ENCODE measurements around the gene ACADM. TPM values are rescaled to one million over a fixed set of nuclear protein-coding genes. Genes with fewer than 3 reads are reported as not detected.
"Not testable (repeated sequence)": the region's sequence is repeated elsewhere in the genome, so short reads cannot be mapped to it uniquely, and the experiment has no call there.

Gene ACADM
- total RNA-seq, 3 donors from 2014 or later (not counting 1 experiment from before 2014, with no cell fraction given): 15.2 to 20.9 (median 17.7) TPM

DNA sequence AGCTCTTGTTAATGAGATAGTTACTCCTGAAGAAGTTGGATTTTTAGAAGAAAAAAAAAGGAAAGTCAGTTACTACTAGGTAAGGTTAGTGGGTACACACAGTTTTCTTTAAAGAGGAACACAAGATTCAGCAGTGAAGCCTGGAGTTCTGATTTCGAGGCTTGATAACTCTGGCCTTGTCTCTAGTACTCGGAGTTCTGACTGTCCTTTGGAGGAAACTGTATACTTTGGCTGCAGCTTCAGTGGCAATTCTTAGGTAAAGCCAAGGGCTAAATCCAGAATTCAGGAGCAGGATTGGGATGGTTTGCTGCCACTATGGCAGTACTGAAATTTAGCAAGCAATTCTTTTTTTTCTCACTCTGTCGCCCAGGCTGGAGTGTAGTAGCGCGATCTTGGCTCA is 9.2 kb downstream of the ACADM start:
- intact Hi-C loops (cut with micrococcal nuclease): no loop called here
- Histone ChIP-seq H3K4me3 (ENCODE audit: low read length) (no peak overlapping the region), H3K9me3 (ENCODE audit: control insufficient read depth, insufficient read depth, low read length) (no peaks in the 10 kb centered on the region), H3K27me3 (ENCODE audit: control insufficient read depth, insufficient read depth, low read length) (no peaks in the 10 kb centered on the region), H3K36me3 (ENCODE audit: control insufficient read depth, insufficient read depth, low read length) (peaks cover 33% of the 10 kb centered on the region), H3K27ac (ENCODE audit: low read length) (no peak overlapping the region), H3K4me1 (ENCODE audit: control insufficient read depth, insufficient read depth, low read length) (no peaks in the 10 kb centered on the region)
- H3K9me3 Mint-ChIP-seq: no peaks in the 10 kb centered on the region
- H3K4me3 Mint-ChIP-seq: no peak overlapping the region
- DNase-seq (no peak), ATAC-seq (no peak)
- peaks cover 0 to 13% of the 10 kb centered on the region in 2 donors for H3K4me1 Mint-ChIP-seq
- no peak overlapping the region for H3K27ac Mint-ChIP-seq
- H3K27me3 Mint-ChIP-seq (ENCODE audit: low read depth in 2 of 2): no peaks in the 10 kb centered on the region
- 96% methylated on average over 5 of the region's 5 CpGs for WGBS (ENCODE audit: insufficient coverage)
- no peak for TF ChIP-seq CTCF (IDR thresholded peaks at IDR 0.05)
- peaks cover under 1% of the 10 kb centered on the region for H3K36me3 Mint-ChIP-seq

DNA sequence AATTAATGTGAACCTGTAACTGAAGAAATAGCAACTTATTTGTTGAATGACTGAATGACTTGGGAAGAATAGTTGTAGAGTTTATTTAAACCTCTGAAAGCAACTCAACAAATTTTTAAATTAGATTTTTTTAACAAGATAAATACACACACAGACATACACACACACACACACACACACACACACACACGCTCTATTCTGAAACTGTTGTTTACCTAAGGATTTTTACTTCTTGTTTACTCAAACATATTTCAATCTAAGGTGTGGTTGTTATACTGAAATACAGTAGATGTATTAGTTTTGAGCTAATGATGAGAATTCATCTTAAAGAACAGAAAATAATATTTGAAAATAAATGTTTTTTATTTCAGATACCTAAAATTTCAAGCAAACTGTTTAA is 11.5 kb downstream of the ACADM start:
- no peak overlapping the region for H3K4me3 ChIP-seq (ENCODE audit: low read length)
- no peaks in the 10 kb centered on the region for H3K4me1 ChIP-seq (ENCODE audit: control insufficient read depth, insufficient read depth, low read length)
- Mint-ChIP-seq H3K4me1 (peaks cover 0 to 12% of the 10 kb centered on the region in 2 donors), H3K9me3 (no peaks in the 10 kb centered on the region), H3K27ac (no peak overlapping the region), H3K36me3 (peaks cover 7% of the 10 kb centered on the region), H3K4me3 (no peak overlapping the region), H3K27me3 (ENCODE audit: low read depth in 2 of 2) (no peaks in the 10 kb centered on the region)
- H3K36me3 ChIP-seq (ENCODE audit: control insufficient read depth, insufficient read depth, low read length): peaks cover 47% of the 10 kb centered on the region
- H3K27me3 ChIP-seq (ENCODE audit: control insufficient read depth, insufficient read depth, low read length): no peaks in the 10 kb centered on the region
- no peaks in the 10 kb centered on the region for H3K9me3 ChIP-seq (ENCODE audit: control insufficient read depth, insufficient read depth, low read length)
- no CpG with 5 or more reads among the region's 1 CpG for whole genome bisulfite sequencing (ENCODE audit: insufficient coverage)
- ATAC-seq (no peak), DNase-seq (no peak)
- no peak for TF ChIP-seq CTCF (IDR thresholded peaks at IDR 0.05)
- intact Hi-C loops (cut with micrococcal nuclease): no loop called here
- H3K27ac ChIP-seq (ENCODE audit: low read length): no peak overlapping the region

DNA sequence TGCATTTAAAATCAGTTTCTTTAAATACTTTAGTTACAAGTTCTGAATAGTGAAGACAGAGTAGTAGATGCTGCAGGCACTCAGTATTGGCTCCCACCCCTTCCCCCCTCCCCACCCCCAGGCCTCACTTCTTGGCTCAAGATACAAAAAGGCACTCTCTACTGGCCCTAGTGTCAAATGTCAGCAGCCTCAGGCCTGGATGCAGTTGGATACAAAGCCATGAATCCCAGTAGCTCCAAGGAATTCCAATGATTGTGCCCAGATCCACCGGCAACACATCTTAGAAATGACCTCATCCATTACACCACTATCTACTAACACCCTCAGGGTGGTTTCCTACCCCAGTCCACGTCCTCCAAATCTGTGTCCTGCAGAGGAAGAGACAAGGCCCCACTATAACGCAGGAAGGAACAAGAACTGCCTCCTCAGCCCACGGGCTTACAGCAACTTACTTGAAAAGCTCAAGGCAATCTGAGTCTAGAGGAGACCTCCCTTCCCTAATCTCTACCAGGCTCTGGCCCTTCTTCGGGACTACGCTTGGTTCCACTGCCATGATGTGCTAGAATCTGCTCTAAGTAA is 17.6 kb downstream of the ACADM start:
- Histone ChIP-seq H3K27ac (ENCODE audit: low read length) (no peak overlapping the region), H3K9me3 (ENCODE audit: control insufficient read depth, insufficient read depth, low read length) (no peaks in the 10 kb centered on the region), H3K4me1 (ENCODE audit: control insufficient read depth, insufficient read depth, low read length) (no peaks in the 10 kb centered on the region), H3K4me3 (ENCODE audit: low read length) (no peak overlapping the region), H3K27me3 (ENCODE audit: control insufficient read depth, insufficient read depth, low read length) (no peaks in the 10 kb centered on the region), H3K36me3 (ENCODE audit: control insufficient read depth, insufficient read depth, low read length) (peaks cover 53% of the 10 kb centered on the region)
- no peak for DNase-seq
- TF ChIP-seq CTCF (IDR thresholded peaks at IDR 0.05): no peak
- H3K9me3 Mint-ChIP-seq: no peaks in the 10 kb centered on the region
- intact Hi-C loops (cut with micrococcal nuclease): no loop called here
- H3K27ac Mint-ChIP-seq: no peak overlapping the region
- peaks cover 18% of the 10 kb centered on the region for H3K36me3 Mint-ChIP-seq
- 78% methylated on average over 6 of the region's 6 CpGs for WGBS (ENCODE audit: insufficient coverage)
- no peak overlapping the region for H3K4me3 Mint-ChIP-seq
- H3K4me1 Mint-ChIP-seq: peaks cover 6 to 12% of the 10 kb centered on the region in 2 donors
- no peak for ATAC-seq
- no peaks in the 10 kb centered on the region for H3K27me3 Mint-ChIP-seq (ENCODE audit: low read depth in 2 of 2)

DNA sequence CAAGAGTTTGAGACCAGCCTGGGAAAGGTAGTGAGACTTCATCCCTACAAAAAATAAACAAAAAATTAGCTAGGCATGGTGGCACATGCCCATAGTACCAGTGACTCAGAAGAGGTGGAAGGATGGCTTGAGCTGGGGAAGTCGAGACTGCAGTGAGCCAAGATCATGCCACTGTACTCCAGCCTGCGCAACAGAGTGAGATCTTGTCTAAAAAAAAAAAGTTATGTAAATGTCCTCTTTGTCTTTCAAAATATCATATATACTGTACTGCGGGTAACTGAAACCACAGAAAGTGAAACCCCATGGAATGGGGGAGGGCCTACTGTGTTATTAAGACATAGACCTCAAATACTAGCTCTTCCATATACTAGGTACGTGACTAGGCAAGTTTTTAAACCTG is 20.8 kb downstream of the ACADM start:
- no CpG with 5 or more reads among the region's 4 CpGs for WGBS (ENCODE audit: insufficient coverage)
- Mint-ChIP-seq H3K4me3 (no peak overlapping the region), H3K27me3 (ENCODE audit: low read depth in 2 of 2) (no peaks in the 10 kb centered on the region), H3K36me3 (peaks cover 11% of the 10 kb centered on the region), H3K9me3 (no peaks in the 10 kb centered on the region), H3K27ac (no peak overlapping the region), H3K4me1 (peaks cover 6 to 12% of the 10 kb centered on the region in 2 donors)
- Histone ChIP-seq H3K36me3 (ENCODE audit: control insufficient read depth, insufficient read depth, low read length) (peaks cover 45% of the 10 kb centered on the region), H3K4me3 (ENCODE audit: low read length) (no peak overlapping the region), H3K27me3 (ENCODE audit: control insufficient read depth, insufficient read depth, low read length) (no peaks in the 10 kb centered on the region), H3K9me3 (ENCODE audit: control insufficient read depth, insufficient read depth, low read length) (no peaks in the 10 kb centered on the region), H3K4me1 (ENCODE audit: control insufficient read depth, insufficient read depth, low read length) (no peaks in the 10 kb centered on the region), H3K27ac (ENCODE audit: low read length) (no peak overlapping the region)
- ATAC-seq: peak in 2 of 3 donors; percentile 28 to 77
- no peak for TF ChIP-seq CTCF (IDR thresholded peaks at IDR 0.05)
- DNase-seq: no peak
- intact Hi-C loops (cut with micrococcal nuclease): no loop called here

DNA sequence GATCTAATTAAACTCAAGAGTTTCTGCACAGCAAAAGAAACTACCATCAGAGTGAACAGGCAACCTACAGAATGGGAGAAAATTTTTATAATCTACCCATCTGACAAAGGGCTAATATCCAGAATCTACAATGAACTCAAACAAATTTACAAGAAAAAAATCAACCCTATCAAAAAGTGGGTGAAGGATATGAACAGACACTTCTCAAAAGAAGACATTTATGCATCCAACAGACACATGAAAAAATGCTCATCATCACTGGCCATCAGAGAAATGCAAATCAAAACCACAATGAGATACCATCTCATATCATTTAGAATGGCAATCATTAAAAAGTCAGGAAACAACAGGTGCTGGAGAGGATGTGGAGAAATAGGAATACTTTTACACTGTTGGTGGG is 32.7 kb downstream of the ACADM start:
- H3K27ac Mint-ChIP-seq; H3K4me3 Mint-ChIP-seq; H3K27ac ChIP-seq (ENCODE audit: low read length); ATAC-seq; H3K4me3 ChIP-seq (ENCODE audit: low read length); H3K9me3 ChIP-seq (ENCODE audit: control insufficient read depth, insufficient read depth, low read length); H3K27me3 Mint-ChIP-seq (ENCODE audit: low read depth in 2 of 2); H3K9me3 Mint-ChIP-seq; H3K4me1 ChIP-seq (ENCODE audit: control insufficient read depth, insufficient read depth, low read length); DNase-seq; H3K27me3 ChIP-seq (ENCODE audit: control insufficient read depth, insufficient read depth, low read length); intact Hi-C loops (cut with micrococcal nuclease); H3K4me1 Mint-ChIP-seq: not testable (repeated sequence)
- H3K36me3 Mint-ChIP-seq: peaks cover 23% of the 10 kb centered on the region
- H3K36me3 ChIP-seq (ENCODE audit: control insufficient read depth, insufficient read depth, low read length): peaks cover 16% of the 10 kb centered on the region
